ENCODE results near the gene CHI3L2. TPM values are rescaled to one million over a fixed set of nuclear protein-coding genes. Genes with fewer than 3 reads are reported as not detected.

Gene CHI3L2
- total and polyA plus RNA-seq, 12 donors = 0.78 to 9.4 (median 2.4) TPM; not detected in 1

GRCh38 chr1:111220302-111220890 lies 7.1 kb upstream of the CHI3L2 start:
- 89 to 91% methylated on average over 6 of the region's 6 CpGs for WGBS, 2 donors
- peak overlapping the region in 1 of 10 donors; percentile 81 for H3K27ac ChIP-seq
- DNase-seq = no peak
- peaks cover 0 to 78% (median 4%) of the 10 kb centered on the region in 9 donors for H3K4me1 ChIP-seq
- H3K9me3 ChIP-seq = no peaks in the 10 kb centered on the region
- intact Hi-C loops (cut with DNase I) = loop anchor here in 7 of 10 donors (5.0 to 10.0 kb wide), 5 partner anchors 104 to 552 kb away; no protein-coding TSS in a partner anchor
- H3K27me3 ChIP-seq = no peaks in the 10 kb centered on the region
- H3K4me3 ChIP-seq = no peak overlapping the region
- no peak for ATAC-seq
- no peaks in the 10 kb centered on the region for H3K36me3 ChIP-seq
- TF ChIP-seq, protein P1, sequence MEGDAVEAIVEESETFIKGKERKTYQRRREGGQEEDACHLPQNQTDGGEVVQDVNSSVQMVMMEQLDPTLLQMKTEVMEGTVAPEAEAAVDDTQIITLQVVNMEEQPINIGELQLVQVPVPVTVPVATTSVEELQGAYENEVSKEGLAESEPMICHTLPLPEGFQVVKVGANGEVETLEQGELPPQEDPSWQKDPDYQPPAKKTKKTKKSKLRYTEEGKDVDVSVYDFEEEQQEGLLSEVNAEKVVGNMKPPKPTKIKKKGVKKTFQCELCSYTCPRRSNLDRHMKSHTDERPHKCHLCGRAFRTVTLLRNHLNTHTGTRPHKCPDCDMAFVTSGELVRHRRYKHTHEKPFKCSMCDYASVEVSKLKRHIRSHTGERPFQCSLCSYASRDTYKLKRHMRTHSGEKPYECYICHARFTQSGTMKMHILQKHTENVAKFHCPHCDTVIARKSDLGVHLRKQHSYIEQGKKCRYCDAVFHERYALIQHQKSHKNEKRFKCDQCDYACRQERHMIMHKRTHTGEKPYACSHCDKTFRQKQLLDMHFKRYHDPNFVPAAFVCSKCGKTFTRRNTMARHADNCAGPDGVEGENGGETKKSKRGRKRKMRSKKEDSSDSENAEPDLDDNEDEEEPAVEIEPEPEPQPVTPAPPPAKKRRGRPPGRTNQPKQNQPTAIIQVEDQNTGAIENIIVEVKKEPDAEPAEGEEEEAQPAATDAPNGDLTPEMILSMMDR (IDR thresholded peaks at IDR 0.05) = no peak

- Histone ChIP-seq H3K4me3 (no peak overlapping the region), H3K4me1 (peaks cover 0 to 72% (median 4%) of the 10 kb centered on the region in 9 donors), H3K27me3 (no peaks in the 10 kb centered on the region), H3K27ac (peak overlapping the region in 1 of 10 donors; percentile 81), H3K9me3 (no peaks in the 10 kb centered on the region), H3K36me3 (no peaks in the 10 kb centered on the region)
- TF ChIP-seq, protein P1 (IDR thresholded peaks at IDR 0.05) = no peak
- no peak for ATAC-seq
- DNase-seq = no peak
- 57 to 61% methylated on average over 2 of the region's 2 CpGs for WGBS, 2 donors
- intact Hi-C loops (cut with DNase I) = loop anchor here in 7 of 10 donors (5.0 to 10.0 kb wide), 5 partner anchors 104 to 551 kb away; no protein-coding TSS in a partner anchor
These were observed 6.3 kb upstream of the CHI3L2 start for GRCh38 chr1:111221276-111221632.

DNA sequence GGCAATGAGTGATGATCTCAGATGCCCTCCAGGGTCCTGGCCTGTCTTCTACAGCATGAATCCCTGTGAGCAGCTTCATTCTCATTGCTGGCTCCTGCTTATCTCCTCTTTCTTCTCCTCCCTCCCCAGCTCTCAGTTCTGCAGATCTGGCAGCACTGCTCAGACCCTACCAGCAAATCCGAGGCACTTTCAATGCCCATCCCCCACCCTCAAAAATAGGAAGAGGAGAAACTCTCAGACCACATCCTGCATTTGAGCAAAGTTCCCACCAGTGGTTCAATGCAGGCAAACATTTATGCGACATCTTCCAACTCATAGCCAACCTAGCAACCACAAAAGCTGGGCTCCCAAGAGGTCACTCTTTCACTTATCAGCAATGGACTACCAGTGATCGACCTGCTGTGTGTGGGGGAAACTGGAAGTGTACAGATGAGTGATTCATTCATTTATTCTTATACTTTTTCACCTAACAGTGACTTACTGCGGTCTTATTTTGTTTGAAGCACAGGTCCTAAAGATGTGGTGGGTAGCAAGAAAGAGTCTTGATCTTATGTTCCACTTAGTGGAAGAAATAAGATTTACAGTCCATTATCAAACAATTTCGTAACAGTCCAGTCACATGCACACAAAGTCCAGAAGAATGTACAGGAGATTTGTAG lies 5.8 kb upstream of the CHI3L2 start:
- intact Hi-C loops (cut with DNase I) = loop anchor here in 9 of 10 donors (1.0 to 10.0 kb wide), 9 partner anchors 103 to 551 kb away; no protein-coding TSS in a partner anchor
- TF ChIP-seq, protein P1 (IDR thresholded peaks at IDR 0.05) = no peak
- WGBS, 2 donors = 58 to 59% methylated on average over 5 of the region's 5 CpGs
- peak overlapping the region in 1 of 10 donors; percentile 9 for H3K4me3 ChIP-seq
- H3K27ac ChIP-seq = peak overlapping the region in 1 of 10 donors; percentile 81
- H3K27me3 ChIP-seq = no peaks in the 10 kb centered on the region
- ATAC-seq (peak in 3 of 8 donors; percentile 30 to 48 (median 36)), DNase-seq (no peak)
- H3K9me3 ChIP-seq = no peaks in the 10 kb centered on the region
- no peaks in the 10 kb centered on the region for H3K36me3 ChIP-seq
- H3K4me1 ChIP-seq = peaks cover 0 to 68% (median 4%) of the 10 kb centered on the region in 9 donors

DNA sequence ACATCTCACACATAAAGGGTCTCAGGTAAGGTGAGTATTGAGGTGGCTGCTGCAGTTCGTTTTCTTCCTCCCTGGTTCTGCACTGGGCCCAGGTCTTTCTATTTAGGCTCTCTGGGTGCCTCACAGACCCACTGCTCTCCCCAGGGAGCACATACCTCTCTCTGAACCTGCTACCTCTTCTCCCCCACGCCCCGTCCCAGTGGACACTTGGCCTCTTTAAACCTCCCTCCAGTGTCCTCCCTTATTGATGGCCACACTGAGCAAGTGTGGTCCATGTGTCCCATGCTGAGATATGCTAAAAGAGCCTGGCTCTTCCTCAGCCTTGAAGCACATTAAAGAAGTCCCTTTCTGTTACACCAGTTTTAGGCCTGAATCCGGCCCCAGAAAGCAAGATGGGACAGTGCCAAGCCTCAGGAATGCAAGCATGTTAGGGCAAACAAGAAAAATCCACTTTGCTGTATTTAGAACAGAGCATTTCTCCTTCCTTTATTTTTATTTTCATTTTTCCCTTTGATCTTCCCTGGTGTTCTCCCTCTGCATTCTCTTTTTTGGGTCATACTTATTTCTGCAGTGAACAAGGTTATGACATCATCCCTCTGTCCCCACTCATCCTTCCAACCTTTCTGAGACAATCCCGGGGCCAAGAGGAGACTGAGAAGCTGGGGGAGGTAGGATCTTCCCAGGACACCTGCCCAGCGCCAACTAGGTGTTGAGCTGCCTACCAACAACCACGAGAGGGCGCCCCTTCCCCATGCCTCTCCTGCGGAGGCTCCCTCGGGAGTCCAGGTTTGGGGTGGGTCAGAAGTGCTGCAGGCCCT lies 5.0 kb upstream of the CHI3L2 start:
- Histone ChIP-seq H3K4me3 (peak overlapping the region in 1 of 10 donors; percentile 9), H3K4me1 (peaks cover 0 to 68% (median 4%) of the 10 kb centered on the region in 9 donors), H3K27ac (peak overlapping the region in 1 of 10 donors; percentile 81), H3K27me3 (no peaks in the 10 kb centered on the region), H3K36me3 (no peaks in the 10 kb centered on the region), H3K9me3 (no peaks in the 10 kb centered on the region)
- 29 to 34% methylated on average over 10 of the region's 10 CpGs for WGBS, 2 donors
- DNase-seq (peak; percentile 66 to 79), ATAC-seq (peak; percentile 69 to 90 (median 82))
- TF ChIP-seq, protein P1 (IDR thresholded peaks at IDR 0.05) = peak; percentile 76 to 94 (median 90)
- intact Hi-C loops (cut with DNase I) = loop anchor here in 9 of 10 donors (1.0 to 10.0 kb wide), 11 partner anchors 102 to 550 kb away; no protein-coding TSS in a partner anchor

Data from heart right ventricle (tissue), 16 donors.